AG10803 (cell line): ENCODE data around the gene IL17RE.

Experiments used
- DNase-seq: peaks from one replicate; pipeline ENCODE4 v3.0.0; 2010; ENCODE audit warnings: low read depth
- H3K4me3 ChIP-seq: 2 replicates; pipeline ENCODE4 v1.5.1; 2011; ENCODE audit warnings: mild to moderate bottlenecking, low read length, control low read depth
- TF ChIP-seq, protein P1 (sequence below): conservative IDR thresholded peaks from 2 replicates; pipeline ENCODE4 v1.5.1; 2011; ENCODE audit warnings: mild to moderate bottlenecking, low read length, control low read depth, inconsistent platforms

IL17RE gene

GRCh38 chr3:9903238-9903624, 583 bp downstream of the IL17RE start:
- DNase-seq = peak; percentile 37
- peak overlapping the region; percentile 20 for H3K4me3 ChIP-seq
- TF ChIP-seq, protein P1, sequence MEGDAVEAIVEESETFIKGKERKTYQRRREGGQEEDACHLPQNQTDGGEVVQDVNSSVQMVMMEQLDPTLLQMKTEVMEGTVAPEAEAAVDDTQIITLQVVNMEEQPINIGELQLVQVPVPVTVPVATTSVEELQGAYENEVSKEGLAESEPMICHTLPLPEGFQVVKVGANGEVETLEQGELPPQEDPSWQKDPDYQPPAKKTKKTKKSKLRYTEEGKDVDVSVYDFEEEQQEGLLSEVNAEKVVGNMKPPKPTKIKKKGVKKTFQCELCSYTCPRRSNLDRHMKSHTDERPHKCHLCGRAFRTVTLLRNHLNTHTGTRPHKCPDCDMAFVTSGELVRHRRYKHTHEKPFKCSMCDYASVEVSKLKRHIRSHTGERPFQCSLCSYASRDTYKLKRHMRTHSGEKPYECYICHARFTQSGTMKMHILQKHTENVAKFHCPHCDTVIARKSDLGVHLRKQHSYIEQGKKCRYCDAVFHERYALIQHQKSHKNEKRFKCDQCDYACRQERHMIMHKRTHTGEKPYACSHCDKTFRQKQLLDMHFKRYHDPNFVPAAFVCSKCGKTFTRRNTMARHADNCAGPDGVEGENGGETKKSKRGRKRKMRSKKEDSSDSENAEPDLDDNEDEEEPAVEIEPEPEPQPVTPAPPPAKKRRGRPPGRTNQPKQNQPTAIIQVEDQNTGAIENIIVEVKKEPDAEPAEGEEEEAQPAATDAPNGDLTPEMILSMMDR = no peak

DNA sequence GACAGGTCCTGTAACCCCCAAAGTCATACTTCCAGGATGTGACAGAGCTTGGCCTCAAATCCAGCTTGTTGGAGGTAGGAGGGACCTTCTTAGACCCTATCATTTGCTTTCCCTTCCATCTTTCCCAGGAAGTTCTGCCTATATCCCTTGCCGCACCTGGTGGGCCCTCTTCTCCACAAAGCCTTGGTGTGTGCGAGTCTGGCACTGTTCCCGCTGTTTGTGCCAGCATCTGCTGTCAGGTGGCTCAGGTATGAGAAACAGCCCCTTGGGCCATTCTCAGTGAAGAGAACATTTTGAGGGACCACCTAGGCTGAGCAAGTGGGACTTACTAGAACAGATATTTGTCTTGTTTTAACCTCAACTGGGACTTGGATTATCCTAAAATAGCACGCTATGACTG, 1.3 kb downstream of the IL17RE start:
- TF ChIP-seq, protein P1 = no peak
- DNase-seq = no peak
- H3K4me3 ChIP-seq = no peak overlapping the region

GRCh38 chr3:9906480-9906879, 3.8 kb downstream of the IL17RE start:
- no peak overlapping the region for H3K4me3 ChIP-seq
- no peak for DNase-seq
- TF ChIP-seq, protein P1 = no peak

DNA sequence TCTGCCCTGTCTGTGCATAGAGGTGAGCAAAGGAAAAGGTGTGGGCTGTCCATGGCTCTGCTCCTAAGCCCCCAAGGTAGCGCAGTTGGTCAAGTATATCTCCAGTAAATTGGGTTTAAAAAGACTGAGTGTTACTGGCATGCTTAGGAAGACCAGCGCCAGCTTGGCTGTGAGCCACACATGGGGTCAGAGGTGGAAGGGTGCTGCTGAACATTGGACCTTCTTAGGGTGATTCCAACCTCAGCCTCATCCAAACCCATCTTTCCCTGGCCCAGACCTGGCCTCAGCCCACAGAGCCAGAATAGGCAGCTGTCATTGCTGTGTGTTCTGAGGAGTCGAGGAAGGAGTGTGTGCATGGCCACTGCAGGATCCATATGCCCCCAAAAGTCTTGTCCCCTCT, 5.6 kb downstream of the IL17RE start:
- TF ChIP-seq, protein P1 = no peak
- DNase-seq = no peak
- H3K4me3 ChIP-seq = no peak overlapping the region

DNA sequence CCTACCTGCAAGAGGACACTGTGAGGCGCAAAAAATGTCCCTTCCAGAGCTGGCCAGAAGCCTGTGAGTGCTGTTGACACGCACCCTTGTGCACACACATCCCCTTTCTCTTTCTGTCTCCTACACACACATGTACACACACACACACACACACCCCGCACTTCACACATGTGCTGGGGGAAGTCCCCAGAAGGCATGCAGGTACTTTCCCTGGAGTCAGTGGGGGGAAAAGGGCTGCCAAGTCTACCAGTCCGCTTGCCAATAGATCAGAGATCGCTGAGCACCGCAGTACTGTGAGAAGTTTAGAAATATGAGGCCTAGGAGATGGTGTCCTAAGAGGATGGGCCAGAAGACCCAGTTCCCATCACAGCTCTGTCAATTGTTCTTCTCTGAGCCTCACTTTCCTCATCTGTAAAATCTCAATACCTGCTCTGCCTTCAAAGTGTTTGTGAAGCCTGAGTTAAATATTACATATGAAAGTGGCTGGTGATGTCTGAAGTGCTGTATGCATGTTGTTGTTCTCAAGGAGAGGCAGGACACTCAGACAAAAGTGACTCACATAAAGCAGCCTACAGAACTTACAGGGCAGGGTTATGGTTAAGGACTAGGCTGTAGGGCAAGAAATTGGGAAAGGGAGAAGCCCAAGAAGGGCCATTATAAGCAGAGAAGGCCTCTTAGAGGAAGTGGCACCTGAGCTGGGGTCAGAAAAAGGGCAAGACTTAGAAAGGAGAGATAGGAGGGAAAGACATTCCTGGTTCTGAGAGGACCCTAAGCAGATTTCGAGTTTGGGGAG, 6.8 kb downstream of the IL17RE start:
- DNase-seq = no peak
- no peak overlapping the region for H3K4me3 ChIP-seq
- TF ChIP-seq, protein P1 = no peak

DNA sequence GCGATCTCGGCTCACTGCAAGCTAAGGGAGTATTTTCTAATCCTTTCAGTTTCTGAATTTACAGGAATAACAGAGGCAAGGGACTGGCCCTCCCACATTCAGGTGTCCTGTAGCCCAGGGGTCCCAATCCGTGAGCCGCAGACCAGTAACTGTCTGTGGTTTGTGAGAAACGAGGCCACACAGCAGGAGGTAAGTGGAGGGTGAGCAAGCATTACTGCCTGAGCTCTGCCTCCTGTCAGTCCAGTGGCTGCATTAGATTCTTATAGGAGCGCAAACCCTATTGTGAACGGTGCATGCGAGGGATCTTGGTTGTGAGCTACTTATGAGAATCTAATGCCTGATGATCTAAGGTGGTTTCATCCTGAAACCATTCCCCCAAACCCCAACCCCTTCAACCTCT, 9.2 kb downstream of the IL17RE start:
- DNase-seq = no peak
- no peak overlapping the region for H3K4me3 ChIP-seq
- TF ChIP-seq, protein P1 = no peak

DNA sequence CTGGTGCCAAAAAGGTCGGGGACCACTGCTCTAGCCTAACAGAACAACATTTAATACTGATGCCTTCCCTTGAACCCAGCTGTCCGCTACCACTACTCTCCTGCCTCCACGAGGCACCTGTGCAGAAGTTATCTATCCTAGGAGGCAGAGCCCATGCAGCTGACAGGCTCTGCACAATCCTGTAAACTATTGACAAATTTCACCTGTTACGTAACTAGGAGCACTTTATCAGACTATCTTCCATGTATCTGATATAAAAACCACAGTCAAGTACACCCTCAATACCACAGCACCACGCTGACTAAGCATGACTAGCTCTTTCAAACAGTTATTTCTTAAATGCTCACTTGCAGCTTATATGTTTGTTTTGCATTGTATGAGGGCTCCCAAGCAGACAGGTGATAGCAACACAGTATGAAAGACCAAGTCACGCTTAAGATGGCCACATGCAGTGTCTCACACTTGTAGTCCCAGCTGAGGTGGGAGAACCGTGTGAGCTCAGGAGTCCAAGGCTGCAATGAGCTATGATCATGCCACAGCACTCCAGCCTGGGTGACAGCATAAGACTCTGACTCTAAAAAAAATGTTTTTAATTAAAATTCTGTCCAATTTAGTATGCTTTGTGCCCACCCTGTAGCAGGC, 9.8 kb downstream of the IL17RE start:
- DNase-seq = peak; percentile 36
- no peak overlapping the region for H3K4me3 ChIP-seq
- TF ChIP-seq, protein P1 = no peak
